Measurements from ENCODE around the gene CCSER1.

The CCSER1 gene

GRCh38 chr4:91064157-91064853 is 937.1 kb downstream of the CCSER1 start:
- Histone ChIP-seq H3K79me2 (ENCODE audit: control insufficient read depth, low read length) (no peaks in the 10 kb centered on the region), H3K4me1 (ENCODE audit: control insufficient read depth, low read length) (no peaks in the 10 kb centered on the region), H3K9me2 (replicated peaks; ENCODE audit: control insufficient read depth, low read length) (no peaks in the 10 kb centered on the region), H3K4me3 (ENCODE audit: low read length) (no peak overlapping the region), H3F3A (ENCODE audit: control insufficient read depth, insufficient read depth) (no peaks in the 10 kb centered on the region), H4K20me1 (ENCODE audit: control insufficient read depth, insufficient read depth, low read depth, low read length) (no peaks in the 10 kb centered on the region), H3K4me2 (ENCODE audit: low read length) (no peak overlapping the region), H3K9me3 (ENCODE audit: control insufficient read depth, insufficient read depth, low read length) (no peaks in the 10 kb centered on the region), H3K36me3 (ENCODE audit: control insufficient read depth, low read length) (no peaks in the 10 kb centered on the region), H3K27ac (ENCODE audit: low read depth, low read length) (no peak overlapping the region), H3K27me3 (ENCODE audit: control insufficient read depth, low read length) (no peaks in the 10 kb centered on the region)
- TF ChIP-seq CTCF (IDR thresholded peaks at IDR 0.05; ENCODE audit: low read depth, low read length, poor library complexity, severe bottlenecking) (no peak), EZH2phosphoT487 (IDR thresholded peaks at IDR 0.05; ENCODE audit: borderline replicate concordance, low read length) (no peak)

- Histone ChIP-seq H4K20me1 (ENCODE audit: control insufficient read depth, insufficient read depth, low read depth, low read length) (no peaks in the 10 kb centered on the region), H3K27ac (ENCODE audit: low read depth, low read length) (no peak overlapping the region), H3K9me3 (ENCODE audit: control insufficient read depth, insufficient read depth, low read length) (no peaks in the 10 kb centered on the region), H3K4me2 (ENCODE audit: low read length) (no peak overlapping the region), H3F3A (ENCODE audit: control insufficient read depth, insufficient read depth) (no peaks in the 10 kb centered on the region), H3K27me3 (ENCODE audit: control insufficient read depth, low read length) (no peaks in the 10 kb centered on the region), H3K79me2 (ENCODE audit: control insufficient read depth, low read length) (no peaks in the 10 kb centered on the region), H3K36me3 (ENCODE audit: control insufficient read depth, low read length) (no peaks in the 10 kb centered on the region), H3K9me2 (replicated peaks; ENCODE audit: control insufficient read depth, low read length) (no peaks in the 10 kb centered on the region), H3K4me1 (ENCODE audit: control insufficient read depth, low read length) (no peaks in the 10 kb centered on the region), H3K4me3 (ENCODE audit: low read length) (no peak overlapping the region)
- no peak for TF ChIP-seq CTCF (IDR thresholded peaks at IDR 0.05; ENCODE audit: low read depth, low read length, poor library complexity, severe bottlenecking)
- no peak for TF ChIP-seq EZH2phosphoT487 (IDR thresholded peaks at IDR 0.05; ENCODE audit: borderline replicate concordance, low read length)
These were observed 937.9 kb downstream of the CCSER1 start for GRCh38 chr4:91065117-91065516.

GRCh38 chr4:91070736-91071135 is 943.5 kb downstream of the CCSER1 start:
- TF ChIP-seq CTCF (IDR thresholded peaks at IDR 0.05; ENCODE audit: low read depth, low read length, poor library complexity, severe bottlenecking) (no peak), EZH2phosphoT487 (IDR thresholded peaks at IDR 0.05; ENCODE audit: borderline replicate concordance, low read length) (no peak)
- H3K4me2 ChIP-seq (ENCODE audit: low read length): no peak overlapping the region
- no peaks in the 10 kb centered on the region for H3K9me2 ChIP-seq (replicated peaks; ENCODE audit: control insufficient read depth, low read length)
- no peaks in the 10 kb centered on the region for H3K27me3 ChIP-seq (ENCODE audit: control insufficient read depth, low read length)
- H3K36me3 ChIP-seq (ENCODE audit: control insufficient read depth, low read length): no peaks in the 10 kb centered on the region
- H3K4me1 ChIP-seq (ENCODE audit: control insufficient read depth, low read length): no peaks in the 10 kb centered on the region
- H3K27ac ChIP-seq (ENCODE audit: low read depth, low read length): no peak overlapping the region
- H3F3A ChIP-seq (ENCODE audit: control insufficient read depth, insufficient read depth): no peaks in the 10 kb centered on the region
- H3K9me3 ChIP-seq (ENCODE audit: control insufficient read depth, insufficient read depth, low read length): no peaks in the 10 kb centered on the region
- no peak overlapping the region for H3K4me3 ChIP-seq (ENCODE audit: low read length)
- no peaks in the 10 kb centered on the region for H4K20me1 ChIP-seq (ENCODE audit: control insufficient read depth, insufficient read depth, low read depth, low read length)
- no peaks in the 10 kb centered on the region for H3K79me2 ChIP-seq (ENCODE audit: control insufficient read depth, low read length)
